ENCODE data around the gene TM4SF18.

TM4SF18 gene

GRCh38 chr3:149324332-149324731, 9.1 kb downstream of the TM4SF18 start:
- no peak for DNase-seq

DNA sequence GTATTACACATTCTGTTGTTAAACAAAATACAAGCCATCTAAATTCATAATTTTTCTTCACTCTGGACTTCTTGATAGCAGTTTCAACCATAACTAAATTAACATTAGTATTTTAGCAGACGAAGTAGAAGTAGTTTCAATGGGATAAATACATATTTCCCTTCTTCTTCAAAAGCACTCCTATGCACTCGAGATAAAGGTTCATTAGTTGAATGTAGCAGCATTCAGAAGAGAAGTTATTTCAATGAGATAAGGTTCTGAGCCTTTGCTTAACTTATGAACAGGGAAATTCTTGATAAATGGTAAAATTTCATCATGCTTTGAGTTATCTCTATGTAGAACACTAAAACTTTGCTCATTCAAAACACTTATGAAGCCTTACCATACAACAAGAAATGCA, 11.8 kb downstream of the TM4SF18 start:
- DNase-seq, result no peak

DNA sequence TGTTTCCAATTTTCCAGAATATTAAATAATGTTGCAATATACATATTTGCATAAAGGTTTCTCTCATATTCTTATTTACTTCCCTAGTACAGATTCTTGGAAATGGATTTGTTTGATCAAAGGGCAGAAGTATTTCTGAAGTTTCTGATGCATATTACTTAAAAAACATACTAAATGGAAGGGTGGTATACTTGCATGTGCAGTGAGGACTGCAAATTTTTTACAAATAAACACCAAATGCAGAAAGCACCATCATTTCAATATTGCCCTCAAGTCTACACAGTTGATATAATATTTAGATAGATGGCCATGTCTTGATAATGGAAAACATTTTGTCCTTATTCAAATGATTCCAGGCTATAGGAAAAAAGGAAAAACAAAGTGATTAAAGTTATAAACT, 12.3 kb downstream of the TM4SF18 start:
- DNase-seq, result no peak

GRCh38 chr3:149319750-149320149, 13.7 kb downstream of the TM4SF18 start:
- DNase-seq, result no peak

GRCh38 chr3:149317072-149317471, 16.4 kb downstream of the TM4SF18 start:
- no peak for DNase-seq

GRCh38 chr3:149316437-149316836, 17.0 kb downstream of the TM4SF18 start:
- DNase-seq, result no peak

GRCh38 chr3:149315694-149316093, 17.7 kb downstream of the TM4SF18 start:
- no peak for DNase-seq

DNA sequence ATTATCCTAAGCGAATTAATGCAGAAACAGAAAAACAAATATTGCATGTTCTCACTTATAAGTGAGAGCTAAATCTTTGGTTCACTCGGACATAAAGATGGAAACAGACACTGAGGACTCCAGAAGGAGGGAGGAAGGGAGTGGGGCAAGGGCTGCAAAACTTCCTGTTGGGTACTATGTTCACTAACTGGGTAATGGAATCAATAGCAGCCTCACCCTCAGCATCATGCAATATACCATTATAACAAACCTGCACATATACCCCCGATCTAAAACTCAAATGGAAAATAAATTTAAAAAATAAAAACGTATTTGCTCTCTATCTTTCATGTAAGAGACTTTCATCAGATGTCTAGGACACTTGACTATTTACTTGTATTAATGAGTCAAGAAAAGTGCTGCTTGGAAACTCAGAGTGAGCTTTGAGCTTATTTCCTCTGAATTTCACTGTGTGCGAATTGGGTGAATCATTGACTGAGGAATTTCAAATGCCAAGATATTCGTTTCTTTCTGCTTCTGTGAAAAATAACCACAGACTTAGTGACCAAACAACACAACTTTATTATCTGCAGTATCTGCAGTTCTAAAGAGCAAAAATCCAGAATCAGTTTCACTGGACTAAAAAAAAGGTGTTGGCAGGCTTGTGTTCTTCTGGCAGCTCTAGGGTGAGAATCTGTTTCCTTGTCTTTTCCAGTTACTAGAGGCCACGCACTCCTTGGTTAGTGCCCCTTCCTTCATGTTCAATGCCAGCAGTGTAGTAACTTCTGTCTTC, 18.4 kb downstream of the TM4SF18 start:
- no peak for DNase-seq

DNA sequence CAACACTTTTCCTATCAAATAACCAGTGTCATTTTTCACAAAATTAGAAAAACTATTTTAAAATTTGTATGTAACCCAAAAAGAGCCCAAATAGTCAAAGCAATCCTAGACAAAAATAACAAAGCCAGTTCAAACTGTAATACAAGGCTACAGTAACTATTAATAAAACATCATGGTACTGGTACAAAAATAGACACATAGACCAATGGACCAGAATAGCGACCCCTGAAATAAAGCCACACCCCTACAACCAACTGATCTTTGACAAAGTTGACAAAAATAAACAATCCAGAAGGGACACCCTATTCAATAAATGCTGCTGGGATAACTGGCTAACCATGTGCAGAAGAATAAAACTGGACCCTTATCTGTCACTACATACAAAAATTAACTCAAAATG, 19.9 kb downstream of the TM4SF18 start:
- DNase-seq, result no peak

- no peak for DNase-seq
Measured at GRCh38 chr3:149310796-149311534, 22.5 kb downstream of the TM4SF18 start.

- DNase-seq, result no peak
Measured at GRCh38 chr3:149307435-149307783, 26.0 kb downstream of the TM4SF18 start.

- no peak for DNase-seq
Measured at GRCh38 chr3:149306751-149307434, 26.5 kb downstream of the TM4SF18 start.

DNA sequence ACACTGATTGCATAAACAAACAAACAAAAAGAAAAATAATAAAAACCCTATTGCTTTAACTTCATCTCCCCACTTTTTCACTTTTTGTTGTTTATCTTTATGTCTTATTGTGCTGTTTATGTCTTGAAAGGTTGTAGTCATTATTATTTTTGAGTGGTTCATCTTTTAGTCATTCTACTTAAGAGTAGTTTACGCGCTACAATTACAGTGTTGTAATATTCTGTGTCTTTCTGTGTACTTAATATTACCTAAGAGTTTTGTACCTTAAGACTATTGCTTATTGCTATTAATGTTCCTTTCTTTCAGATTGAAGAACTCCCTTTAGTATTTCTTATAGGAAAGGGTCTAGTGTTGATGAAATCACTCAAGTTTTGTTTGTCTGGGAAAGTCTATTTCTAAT, 28.1 kb downstream of the TM4SF18 start:
- no peak for DNase-seq

GRCh38 chr3:149299938-149300801, 33.3 kb downstream of the TM4SF18 start:
- no peak for DNase-seq

DNA sequence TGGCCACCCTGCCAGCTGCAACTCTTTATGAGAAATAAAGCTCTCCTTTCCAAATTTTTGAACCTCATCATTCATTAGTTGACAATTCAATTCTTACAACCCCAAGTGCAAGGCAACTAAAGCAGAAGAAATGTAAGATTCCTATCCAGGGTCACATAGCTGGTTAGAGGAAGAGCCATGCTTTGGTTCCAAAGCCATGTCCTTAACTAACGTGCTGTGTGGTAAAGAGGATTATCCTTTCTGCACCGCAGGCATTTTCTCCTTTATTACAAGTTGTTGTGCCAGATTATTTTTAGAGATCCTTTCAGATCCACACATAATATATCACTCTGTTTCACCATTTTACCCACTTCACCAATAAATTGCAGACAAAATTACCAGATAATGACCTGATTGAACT, 36.5 kb downstream of the TM4SF18 start:
- no peak for DNase-seq

DNA sequence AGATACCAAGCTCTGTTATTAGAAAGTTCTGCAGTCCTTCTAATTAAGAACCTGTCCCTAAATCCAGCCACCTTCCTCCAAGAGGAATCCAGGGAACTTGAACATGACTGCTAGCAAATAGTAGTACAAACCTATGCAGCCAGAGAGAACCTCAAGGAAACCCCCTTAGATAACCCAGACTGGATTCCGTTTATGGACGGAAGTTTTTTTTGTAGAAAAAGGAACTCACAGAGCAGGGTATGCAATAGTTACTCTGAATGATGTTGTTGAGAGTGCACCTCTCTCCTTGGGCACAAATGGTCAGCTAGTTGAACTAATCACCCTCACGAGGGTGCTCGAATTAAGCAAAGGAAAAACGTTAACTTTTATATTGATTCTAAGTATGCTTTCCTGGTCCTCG, 40.8 kb downstream of the TM4SF18 start:
- DNase-seq, result no peak

- no peak for DNase-seq
Measured at GRCh38 chr3:149291178-149291577, 42.3 kb downstream of the TM4SF18 start.

GRCh38 chr3:149288655-149289054, 44.8 kb downstream of the TM4SF18 start:
- DNase-seq, result no peak

DNA sequence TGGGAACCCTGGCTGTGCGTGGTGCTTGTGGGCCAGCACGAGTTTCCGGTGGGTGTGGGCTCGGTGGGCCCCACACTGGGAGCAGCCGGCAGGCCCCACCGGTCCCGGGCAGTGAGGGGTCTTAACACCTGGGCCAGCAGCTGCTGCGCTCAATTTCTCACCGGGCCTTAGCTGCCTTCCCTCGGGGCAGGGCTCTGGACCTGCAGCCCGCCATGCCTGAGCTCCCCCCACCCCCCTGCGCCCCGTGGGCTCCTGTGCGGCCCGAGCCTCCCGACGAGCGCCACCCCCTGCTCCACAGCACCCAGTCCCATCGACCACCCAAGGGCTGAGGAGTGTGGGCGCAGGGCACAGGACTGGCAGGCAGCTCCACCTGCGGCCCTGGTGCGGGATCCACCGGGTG, 49.4 kb downstream of the TM4SF18 start:
- no peak for DNase-seq

DNA sequence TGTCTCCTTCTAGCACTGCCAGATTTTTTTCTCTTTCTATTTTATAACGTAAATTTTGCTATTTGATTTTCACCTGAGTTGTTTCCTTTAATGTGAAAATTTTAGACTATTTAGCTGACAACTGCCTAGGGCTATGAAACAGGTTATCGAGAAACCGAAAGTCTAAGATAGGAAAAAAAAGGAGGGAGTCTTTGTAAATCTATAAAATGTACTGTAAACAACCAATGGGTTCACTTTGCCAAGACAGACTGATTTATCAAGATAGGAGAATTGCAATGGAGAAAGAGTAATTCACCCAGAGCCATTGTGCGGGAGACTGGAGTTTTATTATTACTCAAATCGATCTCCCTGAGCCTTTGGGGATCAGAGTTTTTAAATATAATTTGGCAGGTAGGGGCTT, 50.0 kb downstream of the TM4SF18 start:
- DNase-seq, result no peak

- no peak for DNase-seq
Measured at GRCh38 chr3:149282836-149283235, 50.6 kb downstream of the TM4SF18 start.

DNA sequence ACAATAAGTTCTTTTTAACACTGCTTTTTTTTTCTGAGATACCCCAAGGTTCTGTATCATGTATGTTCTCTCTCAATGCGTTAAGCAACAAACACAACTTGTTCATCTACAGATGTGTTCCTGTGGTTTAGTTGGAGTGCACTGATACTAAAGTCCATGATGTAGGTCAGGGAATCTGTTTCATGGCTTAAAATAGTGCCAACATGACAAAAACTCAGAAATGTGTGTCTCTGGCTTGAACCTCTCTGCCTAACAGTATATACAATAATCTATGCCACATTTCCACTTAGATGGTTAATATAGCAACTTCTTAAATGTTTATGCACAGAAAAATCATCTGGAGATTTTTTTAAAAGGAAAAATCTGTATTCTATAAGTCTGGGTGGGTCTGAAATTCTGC, 51.1 kb downstream of the TM4SF18 start:
- no peak for DNase-seq

Measured in left hindlimb (tissue), 1 donor.